Upper lobe of left lung (tissue), 4 donors: ENCODE measurements around the gene EYA3.

Source experiments
- EP300 ChIP-seq, 4 donors: sonication (generic); formaldehyde crosslinking; IDR thresholded peaks; one replicate each; pipeline ENCODE4 v1.5.1; 2017; ENCODE audit warnings: antibody characterized with exemption in 4 of 4, control low read depth in 2 of 4
- POLR2A ChIP-seq, 4 donors: fragments of 450-650 bp; IDR thresholded peaks; one replicate each; pipeline ENCODE4 v1.5.1; 2016 to 2017; ENCODE audit warnings: antibody characterized with exemption in 4 of 4, mild to moderate bottlenecking in 2 of 4
- POLR2AphosphoS5 ChIP-seq, 2 donors: sonication (generic); formaldehyde crosslinking; IDR thresholded peaks; one replicate each; pipeline ENCODE4 v1.5.1; 2017; ENCODE audit warnings: antibody characterized with exemption in 2 of 2
- TF ChIP-seq, protein P1 (sequence below), 6 experiments: fragments of 450-650 bp in 4 of 6; fragments of 200-600 bp in 2 of 6; sonication (generic) in 2 of 6; IDR thresholded peaks; one replicate each; pipeline ENCODE4 v1.5.1; 2016 to 2019; ENCODE audit warnings: antibody characterized with exemption in 6 of 6

GRCh38 chr1:28091043-28091781, 2.8 kb upstream of the EYA3 start:
- TF ChIP-seq, protein P1, sequence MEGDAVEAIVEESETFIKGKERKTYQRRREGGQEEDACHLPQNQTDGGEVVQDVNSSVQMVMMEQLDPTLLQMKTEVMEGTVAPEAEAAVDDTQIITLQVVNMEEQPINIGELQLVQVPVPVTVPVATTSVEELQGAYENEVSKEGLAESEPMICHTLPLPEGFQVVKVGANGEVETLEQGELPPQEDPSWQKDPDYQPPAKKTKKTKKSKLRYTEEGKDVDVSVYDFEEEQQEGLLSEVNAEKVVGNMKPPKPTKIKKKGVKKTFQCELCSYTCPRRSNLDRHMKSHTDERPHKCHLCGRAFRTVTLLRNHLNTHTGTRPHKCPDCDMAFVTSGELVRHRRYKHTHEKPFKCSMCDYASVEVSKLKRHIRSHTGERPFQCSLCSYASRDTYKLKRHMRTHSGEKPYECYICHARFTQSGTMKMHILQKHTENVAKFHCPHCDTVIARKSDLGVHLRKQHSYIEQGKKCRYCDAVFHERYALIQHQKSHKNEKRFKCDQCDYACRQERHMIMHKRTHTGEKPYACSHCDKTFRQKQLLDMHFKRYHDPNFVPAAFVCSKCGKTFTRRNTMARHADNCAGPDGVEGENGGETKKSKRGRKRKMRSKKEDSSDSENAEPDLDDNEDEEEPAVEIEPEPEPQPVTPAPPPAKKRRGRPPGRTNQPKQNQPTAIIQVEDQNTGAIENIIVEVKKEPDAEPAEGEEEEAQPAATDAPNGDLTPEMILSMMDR (IDR thresholded peaks at IDR 0.05): peak; percentile 62 to 88 (median 82)
- TF ChIP-seq POLR2A (IDR thresholded peaks at IDR 0.05) (no peak), POLR2AphosphoS5 (IDR thresholded peaks at IDR 0.05) (no peak), EP300 (IDR thresholded peaks at IDR 0.05) (no peak)
